Type B pancreatic cell (in vitro differentiated cells): Measurements from ENCODE around the gene GCK. TPM values are rescaled to one million over a fixed set of nuclear protein-coding genes. Genes with fewer than 3 reads are reported as not detected.
"Not testable (repeated sequence)": the region's sequence is repeated elsewhere in the genome, so short reads cannot be mapped to it uniquely, and the experiment has no call there.

ENCODE experiments used
- DNase-seq: peaks from one replicate; pipeline ENCODE4 v3.0.0; 2021; ENCODE audit warnings: mixed read lengths; ENCODE audit not compliant: unreplicated experiment; ENCODE audit errors: extremely low spot score
- H3K27ac Mint-ChIP-seq: 2 replicates; pipeline ENCODE4 v1.8.0; 2021; ENCODE audit warnings: mild to moderate bottlenecking, mixed read lengths
- H3K27me3 Mint-ChIP-seq: 2 replicates; pipeline ENCODE4 v1.8.0; 2021; ENCODE audit warnings: mixed read lengths
- H3K36me3 Mint-ChIP-seq: 2 replicates; pipeline ENCODE4 v1.8.0; 2021; ENCODE audit warnings: mixed read lengths
- H3K4me1 Mint-ChIP-seq: one replicate; pipeline ENCODE4 v1.8.0; 2021; ENCODE audit warnings: mixed read lengths; ENCODE audit not compliant: unreplicated experiment
- H3K4me3 Mint-ChIP-seq: 2 replicates; pipeline ENCODE4 v1.8.0; 2021; ENCODE audit warnings: mild to moderate bottlenecking, mixed read lengths
- H3K9me3 Mint-ChIP-seq: 2 replicates; pipeline ENCODE4 v1.8.0; 2021; ENCODE audit warnings: mixed read lengths
- CTCF ChIP-seq: fragments of 200-600 bp; sonication (generic); conservative IDR thresholded peaks from 2 replicates; pipeline ENCODE4 v1.5.0; 2021; ENCODE audit warnings: antibody characterized with exemption, mild to moderate bottlenecking
- total RNA-seq: library from RNA; stranded (reverse); gene quantifications from 2 replicates; pipeline ENCODE4 v1.2.1, GENCODE V29; 2021; ENCODE audit warnings: low replicate concordance

Gene GCK
- total RNA-seq, 1 donor from 2014 or later: 5.6 TPM

DNA sequence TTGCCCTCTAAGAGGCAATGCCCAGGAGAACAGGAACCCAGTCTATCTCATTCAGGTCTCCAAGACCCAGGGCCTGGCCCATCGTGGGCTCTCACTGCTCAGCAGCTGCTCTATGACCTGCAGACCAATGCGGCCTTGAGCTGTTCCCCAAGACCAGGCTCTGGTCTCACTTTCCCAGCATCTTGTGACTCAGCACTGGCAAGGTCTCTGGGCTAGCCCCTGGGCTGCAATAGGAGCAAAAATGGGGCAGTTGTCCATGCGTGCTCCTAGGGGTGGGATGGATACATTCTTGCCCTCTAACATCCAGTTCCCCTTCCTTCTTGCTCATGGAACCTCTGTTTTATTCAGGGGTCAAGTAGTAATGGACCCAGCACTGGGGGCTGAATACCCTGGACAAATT lies 13.5 kb downstream of the GCK start:
- H3K4me3 Mint-ChIP-seq: no peak overlapping the region
- peaks cover 17% of the 10 kb centered on the region for H3K27me3 Mint-ChIP-seq
- H3K27ac Mint-ChIP-seq: no peak overlapping the region
- TF ChIP-seq CTCF: no peak
- H3K9me3 Mint-ChIP-seq: peaks cover 3% of the 10 kb centered on the region
- no peaks in the 10 kb centered on the region for H3K36me3 Mint-ChIP-seq
- peaks cover 12% of the 10 kb centered on the region for H3K4me1 Mint-ChIP-seq
- no peak for DNase-seq

GRCh38 chr7:44174694-44174948 lies 14.6 kb downstream of the GCK start:
- H3K27ac Mint-ChIP-seq, H3K4me3 Mint-ChIP-seq, H3K9me3 Mint-ChIP-seq, DNase-seq, H3K36me3 Mint-ChIP-seq: not testable (repeated sequence)
- Mint-ChIP-seq H3K4me1 (peaks cover 12% of the 10 kb centered on the region), H3K27me3 (peaks cover 17% of the 10 kb centered on the region)

DNA sequence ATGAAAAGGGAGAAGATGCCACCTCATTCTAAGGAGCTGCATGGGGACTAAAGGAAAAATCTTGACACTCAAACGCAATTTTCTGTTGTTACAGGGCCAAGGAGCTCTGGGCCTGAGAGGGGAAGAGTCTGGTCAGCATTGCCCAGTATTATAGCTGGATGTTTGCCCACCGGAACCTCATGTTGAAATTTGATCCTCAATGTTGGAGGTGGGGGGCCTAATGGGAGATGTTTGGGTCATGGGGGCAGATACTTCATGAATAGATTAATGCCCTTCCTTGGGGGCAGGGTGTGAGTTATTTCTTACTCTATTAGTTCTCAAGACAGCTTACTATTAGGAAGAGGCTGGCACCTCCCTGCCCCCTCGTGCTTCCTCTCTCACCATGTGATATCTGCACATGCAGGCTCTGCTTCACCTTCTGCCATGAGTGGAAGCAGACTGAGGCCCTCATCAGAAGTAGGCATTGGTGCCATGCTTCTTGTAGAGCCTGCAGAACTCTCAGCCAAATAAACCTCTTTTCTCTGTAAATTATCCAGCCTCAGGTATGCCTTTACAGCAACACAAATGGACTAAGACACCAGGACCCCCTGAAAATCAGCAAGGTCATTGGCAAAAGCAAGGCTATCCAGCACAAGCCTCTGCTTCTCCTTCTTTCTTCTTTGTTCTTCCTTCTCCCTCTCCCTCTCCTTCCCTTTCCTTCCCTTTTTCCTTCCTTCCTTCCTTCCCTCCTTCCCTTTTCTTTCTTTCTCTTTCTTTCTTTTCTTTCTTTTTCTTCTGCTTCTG lies 15.1 kb downstream of the GCK start:
- H3K27ac Mint-ChIP-seq: no peak overlapping the region
- peaks cover 12% of the 10 kb centered on the region for H3K4me1 Mint-ChIP-seq

GRCh38 chr7:44172803-44173424 lies 16.3 kb downstream of the GCK start:
- no peak for TF ChIP-seq CTCF
- H3K4me1 Mint-ChIP-seq: peaks cover 12% of the 10 kb centered on the region
- H3K4me3 Mint-ChIP-seq: no peak overlapping the region
- peaks cover 13% of the 10 kb centered on the region for H3K27me3 Mint-ChIP-seq
- DNase-seq: no peak
- no peaks in the 10 kb centered on the region for H3K36me3 Mint-ChIP-seq
- H3K9me3 Mint-ChIP-seq: peaks cover 9% of the 10 kb centered on the region
- H3K27ac Mint-ChIP-seq: no peak overlapping the region

More for the DNA sequence above, 15.1 kb downstream of the GCK start:
- no peaks in the 10 kb centered on the region for H3K36me3 Mint-ChIP-seq
- TF ChIP-seq CTCF: no peak
- peaks cover 6% of the 10 kb centered on the region for H3K9me3 Mint-ChIP-seq
- no peak for DNase-seq
- H3K27me3 Mint-ChIP-seq: peaks cover 13% of the 10 kb centered on the region
- H3K4me3 Mint-ChIP-seq: no peak overlapping the region

- Mint-ChIP-seq H3K27me3 (peaks cover 13% of the 10 kb centered on the region), H3K9me3 (peaks cover 9% of the 10 kb centered on the region)
Observed at GRCh38 chr7:44172352-44172751, 16.9 kb downstream of the GCK start.

DNA sequence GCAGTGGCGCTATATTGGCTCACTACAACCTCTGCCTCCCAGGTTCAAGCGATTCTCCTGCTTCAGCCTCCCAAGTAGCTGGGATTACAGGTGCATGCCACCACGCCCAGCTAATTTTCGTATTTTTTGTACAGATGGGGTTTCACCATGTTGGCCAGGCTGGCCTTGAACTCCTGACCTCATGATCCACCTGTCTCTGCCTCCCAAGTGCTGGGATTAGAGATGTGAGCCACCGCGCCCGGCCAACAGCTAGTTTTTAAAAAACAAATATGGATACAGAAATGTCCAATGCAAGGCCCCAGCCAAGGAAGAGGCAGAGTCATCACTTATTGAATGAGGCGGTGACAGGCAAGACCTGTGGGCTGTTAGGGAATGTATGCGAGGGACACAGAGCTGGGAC lies 17.3 kb downstream of the GCK start:
- not testable (repeated sequence) for H3K4me3 Mint-ChIP-seq, DNase-seq, H3K27ac Mint-ChIP-seq, H3K9me3 Mint-ChIP-seq, H3K36me3 Mint-ChIP-seq
- H3K27me3 Mint-ChIP-seq: peaks cover 17% of the 10 kb centered on the region
- H3K4me1 Mint-ChIP-seq: peaks cover 12% of the 10 kb centered on the region

More at GRCh38 chr7:44172352-44172751, 16.9 kb downstream of the GCK start:
- H3K4me3 Mint-ChIP-seq: no peak overlapping the region
- TF ChIP-seq CTCF: no peak
- H3K4me1 Mint-ChIP-seq: peaks cover 12% of the 10 kb centered on the region
- H3K36me3 Mint-ChIP-seq: no peaks in the 10 kb centered on the region
- no peak overlapping the region for H3K27ac Mint-ChIP-seq
- no peak for DNase-seq
